GM19372 (cell line): Measurements from ENCODE around the gene SPAG6.
"Not testable (repeated sequence)": the region's sequence is repeated elsewhere in the genome, so short reads cannot be mapped to it uniquely, and the experiment has no call there.

Experiments used
- ATAC-seq: cut with Tn5 transposase; IDR thresholded peaks from one replicate; pipeline ENCODE4 v1.9.1; 2021; ENCODE audit warnings: mild to moderate bottlenecking, low read depth, moderate library complexity; ENCODE audit not compliant: unreplicated experiment

The SPAG6 gene

GRCh38 chr10:22340329-22341189, 4.7 kb upstream of the SPAG6 start:
- peak; percentile 42 for ATAC-seq

GRCh38 chr10:22341190-22341925, 3.9 kb upstream of the SPAG6 start:
- ATAC-seq = peak; percentile 21

GRCh38 chr10:22341926-22342196, 3.4 kb upstream of the SPAG6 start:
- no peak for ATAC-seq

GRCh38 chr10:22342421-22342820, 2.9 kb upstream of the SPAG6 start:
- ATAC-seq = no peak

- no peak for ATAC-seq
Observed at GRCh38 chr10:22343731-22344130, 1.6 kb upstream of the SPAG6 start.

- ATAC-seq = no peak
Observed at GRCh38 chr10:22344249-22344648, 1.0 kb upstream of the SPAG6 start.

- no peak for ATAC-seq
Observed at GRCh38 chr10:22344781-22345300, 455 bp upstream of the SPAG6 start.

- no peak for ATAC-seq
Observed at GRCh38 chr10:22346096-22346661, 883 bp downstream of the SPAG6 start.

GRCh38 chr10:22349755-22350154, 4.5 kb downstream of the SPAG6 start:
- ATAC-seq = no peak

- no peak for ATAC-seq
Observed at GRCh38 chr10:22351131-22351703, 5.9 kb downstream of the SPAG6 start.

- no peak for ATAC-seq
Observed at GRCh38 chr10:22356324-22356873, 11.1 kb downstream of the SPAG6 start.

GRCh38 chr10:22357770-22358169, 12.5 kb downstream of the SPAG6 start:
- ATAC-seq = not testable (repeated sequence)

GRCh38 chr10:22363305-22363704, 18.0 kb downstream of the SPAG6 start:
- ATAC-seq = no peak

- no peak for ATAC-seq
Observed at GRCh38 chr10:22364407-22365140, 19.3 kb downstream of the SPAG6 start.

- ATAC-seq = peak; percentile 72
Observed at GRCh38 chr10:22365233-22365632, 19.9 kb downstream of the SPAG6 start.

GRCh38 chr10:22365644-22366434, 20.5 kb downstream of the SPAG6 start:
- ATAC-seq = no peak

GRCh38 chr10:22366435-22366703, 21.1 kb downstream of the SPAG6 start:
- no peak for ATAC-seq

- ATAC-seq = no peak
Observed at GRCh38 chr10:22366771-22367170, 21.5 kb downstream of the SPAG6 start.

- ATAC-seq = no peak
Observed at GRCh38 chr10:22367471-22367870, 22.2 kb downstream of the SPAG6 start.

GRCh38 chr10:22368402-22368801, 23.1 kb downstream of the SPAG6 start:
- ATAC-seq = no peak
